Endothelial cell of umbilical vein (primary cell): ENCODE measurements around the gene NCKAP5. TPM values are rescaled to one million over a fixed set of nuclear protein-coding genes. Genes with fewer than 3 reads are reported as not detected.

Source experiments
- BruUV-seq: library from RNA; stranded (reverse); fragments of 400-500 nt; replicated peaks from 2 replicates; lab custom pipeline; 2021; lab: Mats Ljungman, UMichigan
- CTCF ChIA-PET: fragments of 300-600, 350-600 bp; sonication (Branson Sonifier 250); formaldehyde crosslinking; loops from one replicate; lab custom pipeline; 2021; ENCODE audit warnings: antibody characterized with exemption, inconsistent platforms; lab: Charles Lee
- POLR2A ChIA-PET: fragments of 300-600, 350-600 bp; sonication (Branson Sonifier 250); formaldehyde crosslinking; loops from one replicate; lab custom pipeline; 2021; ENCODE audit warnings: antibody characterized with exemption, inconsistent platforms; lab: Charles Lee
- DNase-seq: peaks from one replicate; pipeline ENCODE4 v3.0.0-alpha.2; 2011; ENCODE audit warnings: low read depth, low spot score
- FAIRE-seq: peaks from 2 replicates; lab custom pipeline; 2011; peaks lifted over from hg19 to GRCh38; lab: Jason Lieb, UNC
- H2AFZ ChIP-seq: 2 replicates; pipeline ENCODE4 v1.6.0; 2012; ENCODE audit warnings: low read depth, low read length, control low read depth, inconsistent platforms
- H3K27ac ChIP-seq: 2 replicates; pipeline ENCODE4 v1.5.1; 2011; ENCODE audit warnings: low read depth, mild to moderate bottlenecking, control low read depth, low read length, moderate library complexity; ENCODE audit not compliant: insufficient read depth
- H3K27me3 ChIP-seq, 2 experiments: 2 replicates each; pipeline versions ENCODE4 v1.6.0 to v1.6.1; 2011; ENCODE audit warnings: low read length in 2 of 2, mixed read lengths in 1 of 2; ENCODE audit not compliant: control insufficient read depth in 2 of 2, insufficient read depth in 2 of 2
- H3K36me3 ChIP-seq, 2 experiments: 2 replicates in 1 of 2; 3 replicates in 1 of 2; pipeline ENCODE4 v1.5.1; 2011; ENCODE audit warnings: low read length in 2 of 2, mild to moderate bottlenecking in 1 of 2, moderate library complexity in 1 of 2; ENCODE audit not compliant: control insufficient read depth in 2 of 2, insufficient read depth in 2 of 2; ENCODE audit errors: extremely low read depth in 1 of 2
- H3K4me1 ChIP-seq: 3 replicates; pipeline ENCODE4 v1.5.1; 2011; ENCODE audit warnings: mild to moderate bottlenecking, low read length; ENCODE audit not compliant: control insufficient read depth, insufficient read depth; ENCODE audit errors: extremely low read depth
- H3K4me2 ChIP-seq: 2 replicates; pipeline ENCODE4 v1.6.1; 2011; ENCODE audit warnings: low read length, control low read depth, mixed read lengths; ENCODE audit not compliant: insufficient read depth
- H3K4me3 ChIP-seq, 3 experiments: fragments of 200-600 bp in 1 of 3; sonication (generic), shearing (Covaris generic) in 1 of 3; replicated peaks in 1 of 3; 2 replicates each; pipeline ENCODE4 v1.5.1; 2011 to 2016; ENCODE audit warnings: control low read depth in 3 of 3, low read length in 3 of 3, mild to moderate bottlenecking in 2 of 3, inconsistent platforms in 1 of 3, low read depth in 1 of 3, moderate library complexity in 1 of 3; ENCODE audit not compliant: insufficient read depth in 1 of 3
- H3K79me2 ChIP-seq: 2 replicates; pipeline ENCODE4 v1.6.0; 2012; ENCODE audit warnings: low read length, inconsistent platforms; ENCODE audit not compliant: control insufficient read depth, insufficient read depth
- H3K9ac ChIP-seq: replicated peaks from 2 replicates; pipeline ENCODE3; 2011; ENCODE audit warnings: low read length, control low read depth; ENCODE audit not compliant: insufficient read depth; ENCODE audit errors: extremely low read depth
- H3K9me1 ChIP-seq: replicated peaks from 3 replicates; pipeline ENCODE4 v1.6.0; 2011; ENCODE audit warnings: mild to moderate bottlenecking, low read length; ENCODE audit not compliant: control insufficient read depth, insufficient read depth; ENCODE audit errors: extremely low read depth
- H3K9me3 ChIP-seq: replicated peaks from 2 replicates; pipeline ENCODE4 v1.5.1; 2012; ENCODE audit warnings: low read length, inconsistent platforms; ENCODE audit not compliant: control insufficient read depth, insufficient read depth
- H4K20me1 ChIP-seq: replicated peaks from 2 replicates; pipeline ENCODE3; 2011; ENCODE audit warnings: mild to moderate bottlenecking, low read length; ENCODE audit not compliant: control insufficient read depth, insufficient read depth; ENCODE audit errors: extremely low read depth
- CTCF ChIP-seq, 2 donors: IDR thresholded peaks; 1 replicate in 1 of 2; 2 replicates in 1 of 2; pipeline ENCODE4 v1.5.1; 2011; ENCODE audit warnings: low read length in 2 of 2, mild to moderate bottlenecking in 2 of 2, moderate library complexity in 2 of 2, control low read depth in 1 of 2, inconsistent platforms in 1 of 2, low read depth in 1 of 2; ENCODE audit not compliant: insufficient read depth in 1 of 2; ENCODE audit errors: extremely low read depth in 1 of 2
- EZH2 ChIP-seq: IDR thresholded peaks from 2 replicates; pipeline ENCODE4 v1.6.1; 2012; ENCODE audit warnings: borderline replicate concordance, low read depth, mild to moderate bottlenecking, moderate library complexity, low read length, inconsistent platforms; ENCODE audit not compliant: severe bottlenecking
- FOS ChIP-seq: IDR thresholded peaks from 2 replicates; pipeline ENCODE4 v1.6.1; 2011; ENCODE audit warnings: mild to moderate bottlenecking, low read length, moderate library complexity, borderline replicate concordance; ENCODE audit not compliant: insufficient read depth
- GATA2 ChIP-seq: IDR thresholded peaks from 2 replicates; pipeline ENCODE4 v1.7.0; 2011; ENCODE audit warnings: low read depth, mild to moderate bottlenecking, moderate library complexity, mixed read lengths, low read length; ENCODE audit not compliant: insufficient read length, insufficient read depth
- JUN ChIP-seq: IDR thresholded peaks from 2 replicates; pipeline ENCODE4 v1.6.1; 2011; ENCODE audit warnings: borderline replicate concordance, low read depth; ENCODE audit not compliant: insufficient read length, insufficient read depth
- MAX ChIP-seq: IDR thresholded peaks from 2 replicates; pipeline ENCODE4 v1.6.1; 2011; ENCODE audit not compliant: insufficient read depth, insufficient read length
- MYC ChIP-seq: IDR thresholded peaks from one replicate; pipeline ENCODE4 v1.6.1; 2011; ENCODE audit warnings: mild to moderate bottlenecking, low read depth, low read length
- POLR2A ChIP-seq: IDR thresholded peaks from 2 replicates; pipeline ENCODE4 v1.6.1; 2012; ENCODE audit warnings: low read depth, mild to moderate bottlenecking, control low read depth, low read length
- POLR2AphosphoS5 ChIP-seq: IDR thresholded peaks from 2 replicates; pipeline ENCODE4 v1.6.1; 2012; ENCODE audit warnings: low read depth, mild to moderate bottlenecking, control low read depth, low read length, moderate library complexity; ENCODE audit not compliant: insufficient read depth
- dilution Hi-C: fragments of 300-500 bp; cut with MboI; formaldehyde crosslinking; loops from one replicate; pipeline ENCODE4 v1.15.0; 2019; ENCODE audit warnings: low sequenced_read_pairs; ENCODE audit not compliant: extremely low pct_ligation_motif_present
- intact Hi-C: fragments of 100-400 bp; cut with micrococcal nuclease; formaldehyde crosslinking; loops from one replicate; pipeline ENCODE4 v1.10.0; 2022
- polyA plus RNA-seq, 4 experiments: library from polyadenylated mRNA; depleted of rRNA in 3 of 4; stranded (reverse) in 3 of 4; unstranded in 1 of 4; fragments of >200 nt; gene quantifications; 2 replicates each; pipeline versions ENCODE4 v1.2.1 to v1.2.3, GENCODE V29; 2011 to 2012; ENCODE audit warnings: missing spikeins in 1 of 4
- total RNA-seq: library from RNA; stranded (reverse); gene quantifications from 2 replicates; pipeline ENCODE4 v1.2.3, GENCODE V29; 2021

NCKAP5 gene
- total and polyA plus RNA-seq, 2 donors (not counting 3 experiments of a cell fraction or from before 2014, with no cell fraction given): 0.47 to 3.3 TPM

- no peak overlapping the region for H2AFZ ChIP-seq
- no peaks in the 10 kb centered on the region for H3K79me2 ChIP-seq
- no peaks in the 10 kb centered on the region for H3K4me1 ChIP-seq
- H3K27ac ChIP-seq: no peak overlapping the region
- H3K27me3 ChIP-seq: no peaks in the 10 kb centered on the region
- DNase-seq: no peak
- no peak overlapping the region for H3K4me3 ChIP-seq
- no peak for FAIRE-seq
- no peak for TF ChIP-seq GATA2
- TF ChIP-seq EZH2: no peak
- TF ChIP-seq MYC: no peak
- no peak for TF ChIP-seq CTCF (IDR thresholded peaks at IDR 0.05; ENCODE audit: extremely low read depth in 1 of 2, insufficient read depth in 1 of 2, low read depth in 1 of 2, low read length in 2 of 2)
- no peak for TF ChIP-seq POLR2A
- no peak for TF ChIP-seq MAX
- no peak for TF ChIP-seq JUN
- no peak for TF ChIP-seq POLR2AphosphoS5
- no peak for TF ChIP-seq FOS
- ChIA-PET CTCF (interaction anchor here (0.8 to 0.9 kb wide), 2 partner anchors 9 to 42 kb away, joined by 3 read pairs; no protein-coding TSS in a partner anchor), POLR2A (no interaction called here)
- no peaks in the 10 kb centered on the region for H3K36me3 ChIP-seq
- dilution Hi-C loops (no loop called here), intact Hi-C loops (no loop called here)
- BruUV-seq: no TSS peak
- H4K20me1 ChIP-seq: no peaks in the 10 kb centered on the region
- H3K9ac ChIP-seq: no peak overlapping the region
- no peaks in the 10 kb centered on the region for H3K9me3 ChIP-seq
- H3K9me1 ChIP-seq: no peaks in the 10 kb centered on the region
- H3K4me2 ChIP-seq: no peak overlapping the region
Observed at GRCh38 chr2:133369901-133370658, 198.2 kb downstream of the NCKAP5 start.
